Myocyte (in vitro differentiated cells): ENCODE measurements around the gene KIRREL2. TPM values are rescaled to one million over a fixed set of nuclear protein-coding genes. Genes with fewer than 3 reads are reported as not detected.
A peak's percentile ranks its signal among the peaks of the same experiment; 100 is the strongest.
"Not testable (repeated sequence)": the region's sequence is repeated elsewhere in the genome, so short reads cannot be mapped to it uniquely, and the experiment has no call there.

Experiments used
- DNase-seq: peaks from one replicate; pipeline ENCODE4 v3.0.0-alpha.2; 2012; ENCODE audit warnings: low read depth
- polyA plus RNA-seq: library from polyadenylated mRNA; unstranded; fragments of >200 nt; gene quantifications from one replicate; pipeline ENCODE4 v1.2.1, GENCODE V29; 2012; ENCODE audit warnings: missing spikeins
- total RNA-seq: library from RNA; depleted of rRNA; stranded (reverse); fragments of >200 nt; gene quantifications from 2 replicates; pipeline ENCODE4 v1.2.3, GENCODE V29; 2014

Gene KIRREL2
- not detected in 2 replicates for total RNA-seq
- polyA plus RNA-seq, result not detected

DNA sequence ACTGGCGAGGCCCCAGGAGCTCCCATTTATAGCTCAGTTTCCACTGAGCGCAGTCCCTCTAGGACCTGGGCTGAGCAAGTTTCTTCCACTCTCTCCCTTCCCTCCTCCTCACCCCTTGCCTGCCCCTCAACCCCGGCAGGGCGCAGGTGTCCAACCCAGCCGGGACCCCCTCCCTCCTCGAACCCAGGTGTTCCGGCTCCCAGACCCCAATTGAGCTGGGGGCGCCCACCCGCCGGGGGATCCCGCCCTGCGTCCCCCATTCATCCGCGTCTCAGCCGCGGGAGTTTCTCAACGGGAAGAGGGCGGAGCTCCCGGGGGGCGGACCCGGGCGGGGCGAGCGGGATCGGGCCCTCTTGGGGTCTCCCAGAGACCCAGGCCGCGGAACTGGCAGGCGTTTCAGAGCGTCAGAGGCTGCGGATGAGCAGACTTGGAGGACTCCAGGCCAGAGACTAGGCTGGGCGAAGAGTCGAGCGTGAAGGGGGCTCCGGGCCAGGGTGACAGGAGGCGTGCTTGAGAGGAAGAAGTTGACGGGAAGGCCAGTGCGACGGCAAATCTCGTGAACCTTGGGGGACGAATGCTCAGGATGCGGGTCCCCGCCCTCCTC lies at the start of gene KIRREL2:
KIRREL2 (plus strand) TSS at position 366 of the 604 bp plus-strand sequence; CDS start at position 575, 209 bp downstream.
- no peak for DNase-seq

- DNase-seq, result no peak
Observed at GRCh38 chr19:35807633-35808032, 49.1 kb upstream of the KIRREL2 start.

- no peak for DNase-seq
Observed at GRCh38 chr19:35811317-35812219, 45.1 kb upstream of the KIRREL2 start.

DNA sequence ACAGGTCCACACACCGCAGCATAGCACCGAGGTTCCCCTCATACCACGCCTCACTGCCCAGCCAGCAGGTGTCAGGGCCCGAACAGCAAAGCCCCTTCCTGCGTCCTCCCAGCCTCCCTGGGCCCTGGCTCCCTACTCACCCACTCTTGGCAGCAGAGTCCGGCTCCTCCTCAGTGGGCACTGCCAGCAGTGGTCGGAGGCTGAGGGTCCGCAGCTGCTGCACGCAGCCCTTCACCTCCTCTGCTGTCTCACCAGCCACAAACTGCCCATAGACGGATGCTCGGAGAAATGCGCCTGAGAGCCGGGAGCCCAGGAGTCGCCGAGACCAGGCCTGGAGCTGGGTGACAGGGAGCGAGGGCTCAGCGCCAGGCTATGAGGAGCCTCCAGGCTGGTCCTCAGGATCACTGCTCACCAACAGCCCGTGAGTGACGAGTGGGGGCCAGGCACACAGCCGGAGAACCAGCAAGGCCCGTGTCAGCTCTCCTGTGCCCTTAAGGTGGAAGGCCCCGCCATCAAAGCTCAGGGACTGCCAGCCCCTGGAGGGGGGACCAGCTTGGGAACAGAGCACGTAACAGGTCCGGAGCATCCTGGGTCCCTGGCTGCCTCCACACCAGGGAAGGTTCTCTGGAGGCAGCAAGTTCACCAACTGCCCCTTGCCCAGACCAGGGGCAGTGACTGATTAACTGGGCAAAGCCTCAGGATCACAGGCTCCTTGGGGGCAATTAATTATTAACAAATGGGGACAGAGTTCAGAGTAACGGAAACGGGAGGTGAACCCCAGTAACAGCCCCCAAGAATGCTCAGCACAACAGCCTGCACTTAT lies 44.3 kb upstream of the KIRREL2 start, which contains the start of gene PRODH2:
PRODH2 (minus strand) TSS at position 626 of the 823 bp plus-strand sequence; CDS start at position 586, 40 bp downstream.
- DNase-seq, result no peak

DNA sequence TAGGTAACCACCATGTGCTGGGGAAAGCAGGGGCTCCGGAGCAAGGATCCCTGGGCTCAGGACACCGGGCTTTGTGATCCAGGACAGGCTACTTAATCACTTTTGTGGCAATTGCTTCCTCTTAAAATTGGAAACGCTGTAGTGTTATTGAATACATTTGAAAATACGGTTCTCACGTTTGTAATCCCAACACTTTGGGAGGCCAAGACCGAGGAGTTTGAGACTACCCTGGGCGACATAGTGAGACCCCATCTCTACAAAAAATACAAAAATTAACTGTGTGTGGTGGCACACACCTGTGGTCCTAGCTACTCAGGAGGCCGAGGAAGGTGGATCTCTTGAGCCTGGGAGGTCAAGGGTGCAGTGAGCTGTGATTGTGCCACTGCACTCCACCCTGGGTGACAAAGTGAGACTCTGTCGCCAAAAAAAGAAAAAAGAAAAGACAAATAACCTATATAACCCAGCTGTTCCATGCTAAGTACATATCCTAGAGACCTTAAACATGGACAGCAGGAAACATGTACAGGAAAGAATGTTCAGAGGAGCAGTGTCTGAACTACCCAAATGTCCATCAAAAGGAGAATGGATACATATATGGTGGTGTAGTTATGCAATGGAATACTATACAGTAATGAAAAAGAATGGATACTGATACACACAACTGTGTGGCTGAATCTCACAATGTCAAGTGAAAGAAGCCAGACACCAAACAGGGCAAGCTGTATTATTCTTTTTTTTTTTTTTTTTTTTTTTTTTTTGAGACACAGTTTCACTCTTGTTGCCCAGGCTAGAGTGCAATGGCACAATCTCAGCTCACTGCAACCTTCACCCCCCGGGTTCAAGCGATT lies 43.4 kb upstream of the KIRREL2 start:
- no peak for DNase-seq

- DNase-seq, result no peak
Observed at GRCh38 chr19:35816262-35816661, 40.4 kb upstream of the KIRREL2 start.

GRCh38 chr19:35816846-35817245 lies 39.9 kb upstream of the KIRREL2 start:
- no peak for DNase-seq

DNA sequence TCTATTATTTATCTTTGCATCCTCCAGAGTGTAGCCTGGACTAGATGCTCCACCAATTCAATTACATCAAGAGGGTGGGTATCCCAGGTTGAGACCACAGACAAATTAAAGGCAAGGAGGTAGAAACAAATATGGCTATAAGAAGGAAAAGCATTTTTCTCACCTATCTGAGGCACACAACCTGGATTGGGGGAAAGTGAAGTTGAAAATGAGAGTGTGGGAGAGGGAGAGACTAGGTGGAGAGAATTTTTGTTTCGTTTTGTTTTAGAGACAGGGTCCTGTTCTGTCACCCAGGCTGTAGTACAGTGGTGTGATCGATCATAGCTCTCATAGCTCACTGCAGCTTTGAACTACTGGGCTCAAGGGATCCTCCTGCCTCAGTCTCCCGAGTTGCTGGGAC lies 38.3 kb upstream of the KIRREL2 start:
- no peak for DNase-seq

DNA sequence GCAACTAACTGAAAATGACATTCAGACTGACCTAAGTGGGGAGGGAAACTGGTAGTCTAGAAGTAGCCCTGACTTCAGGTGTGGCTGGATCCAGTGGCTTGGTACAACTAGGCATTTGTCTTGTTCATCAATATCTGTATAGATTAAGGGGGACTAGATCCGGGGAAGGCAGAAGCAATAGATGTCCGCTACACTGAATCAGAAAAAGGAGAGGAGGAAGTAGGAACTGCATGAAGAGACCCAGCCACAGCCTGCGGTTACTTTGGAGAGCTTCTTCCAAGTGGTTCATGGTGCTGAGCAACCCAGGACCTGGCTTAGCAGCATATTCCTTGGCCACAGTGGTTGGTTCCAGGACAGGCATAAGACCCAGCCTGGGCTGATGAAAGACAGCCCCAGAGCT lies 34.1 kb upstream of the KIRREL2 start:
- no peak for DNase-seq

DNA sequence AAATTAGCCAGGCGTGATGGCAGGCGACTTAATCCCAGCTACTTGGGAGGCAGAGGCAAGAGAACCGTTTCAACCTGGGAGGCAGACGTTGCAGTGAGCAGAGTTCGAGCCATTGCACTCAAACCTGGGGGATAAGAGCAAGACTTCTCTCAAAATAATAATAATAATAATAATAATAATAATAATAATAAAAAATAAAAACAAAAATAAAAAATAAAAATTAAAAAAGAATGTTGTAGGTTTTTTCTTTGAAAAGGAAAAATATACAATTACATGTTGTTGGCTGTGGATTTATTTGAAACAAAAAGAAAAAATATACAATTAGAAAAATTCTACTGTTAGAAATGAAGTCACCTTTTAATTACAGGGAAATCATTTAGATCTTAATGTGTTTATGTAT lies 32.6 kb upstream of the KIRREL2 start:
- DNase-seq, result no peak

DNA sequence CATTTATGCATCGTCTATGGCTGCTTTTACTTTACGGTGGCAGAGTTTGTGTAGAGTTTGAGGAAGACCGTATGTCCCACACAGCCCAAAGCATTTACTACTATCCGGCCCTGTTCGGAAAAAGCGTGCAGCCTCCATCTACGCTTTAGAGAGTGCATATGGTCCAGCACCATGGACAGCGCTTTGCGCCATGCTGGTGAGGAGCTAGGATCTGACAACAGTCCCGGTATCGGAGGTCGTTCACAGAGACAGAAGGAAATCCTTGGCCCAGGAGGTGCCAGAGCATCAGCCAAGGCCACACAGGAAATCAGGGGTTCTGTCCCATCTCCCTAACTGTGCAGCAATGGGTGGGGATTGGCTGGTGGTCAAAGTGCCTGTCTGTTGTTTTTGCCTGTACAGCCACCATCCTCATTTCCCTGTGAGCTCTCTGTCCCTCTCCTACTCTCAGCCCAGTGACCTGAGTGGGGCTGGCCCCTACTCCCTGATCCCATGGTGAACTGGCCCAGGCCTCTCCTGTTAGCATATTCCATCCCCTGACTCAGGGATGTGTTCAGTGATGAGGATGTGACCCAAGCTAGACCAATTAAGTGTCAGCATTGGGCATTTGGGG lies 27.9 kb upstream of the KIRREL2 start:
- DNase-seq, result peak; percentile 81

GRCh38 chr19:35830986-35831385 lies 25.7 kb upstream of the KIRREL2 start:
- no peak for DNase-seq

DNA sequence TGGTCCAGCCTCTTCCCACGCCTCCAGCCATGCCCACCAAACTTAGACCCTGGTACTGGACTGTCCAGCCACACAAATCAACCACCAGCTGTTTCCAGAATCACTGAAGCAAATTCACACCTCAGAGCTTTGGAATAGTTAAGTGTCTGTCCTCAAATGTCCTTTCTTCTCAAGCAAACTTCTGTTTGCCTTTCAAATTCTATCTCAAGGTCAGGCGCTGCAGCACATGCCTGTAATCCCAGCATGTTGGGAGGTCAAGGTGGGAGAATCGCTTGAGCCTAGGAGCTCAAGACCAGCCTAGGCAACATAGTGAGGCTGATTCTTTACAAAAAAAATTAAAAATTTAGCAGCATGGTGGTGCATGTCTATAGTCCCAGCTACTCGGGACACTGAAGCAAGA lies 24.7 kb upstream of the KIRREL2 start:
- no peak for DNase-seq

GRCh38 chr19:35833972-35834371 lies 22.7 kb upstream of the KIRREL2 start:
- DNase-seq, result no peak

DNA sequence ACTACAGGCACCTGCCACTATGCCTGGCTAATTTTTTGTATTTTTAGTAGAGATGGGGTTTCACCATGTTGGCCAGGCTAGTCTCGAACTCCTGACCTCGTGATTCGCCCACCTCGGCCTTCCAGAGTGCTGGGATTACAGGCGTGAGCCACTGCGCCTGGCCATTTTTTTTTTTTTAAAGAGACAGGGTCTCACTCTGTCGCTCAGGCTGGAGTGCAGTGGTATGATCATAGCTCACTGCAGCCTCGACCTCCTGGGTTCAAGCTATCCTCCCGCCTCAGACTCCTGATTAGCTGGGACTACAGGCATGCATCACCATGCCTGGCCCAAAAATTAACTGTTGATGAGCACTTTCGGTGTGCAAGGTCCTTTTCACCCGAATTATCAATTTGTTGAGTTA lies 20.6 kb upstream of the KIRREL2 start:
- DNase-seq, result not testable (repeated sequence)

DNA sequence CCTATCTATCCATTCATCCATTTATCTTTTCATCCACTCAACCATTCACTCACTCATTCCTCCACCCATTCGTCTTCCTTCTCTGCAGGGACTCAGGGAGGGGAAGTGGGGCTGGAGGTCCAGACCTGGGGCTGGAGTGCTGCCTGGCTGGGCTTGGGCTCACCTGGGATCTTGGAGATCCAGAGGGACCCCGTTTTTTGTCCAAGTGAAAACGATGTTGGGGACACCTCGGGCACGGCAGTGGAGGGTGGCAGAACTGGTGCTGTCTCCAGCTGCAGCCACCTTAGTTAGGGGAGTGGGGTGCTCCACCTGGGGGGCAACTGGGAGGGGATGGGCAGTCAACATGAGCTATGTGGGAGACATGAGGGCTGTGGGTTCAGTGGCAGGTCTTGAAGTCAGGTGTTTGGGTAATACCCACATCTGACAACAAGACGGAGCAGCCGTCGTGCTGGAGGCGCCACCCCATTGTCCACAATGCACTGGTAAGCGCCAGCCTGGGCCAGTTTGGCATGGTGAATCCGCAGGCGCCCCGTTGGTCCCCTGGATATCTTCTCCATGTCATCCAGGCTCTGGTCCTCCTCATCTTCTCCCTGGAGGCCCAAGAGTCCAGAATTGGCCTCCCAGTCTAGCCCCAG lies 14.6 kb upstream of the KIRREL2 start:
- no peak for DNase-seq

- no peak for DNase-seq
Observed at GRCh38 chr19:35842666-35843272, 13.9 kb upstream of the KIRREL2 start.

GRCh38 chr19:35843676-35844481 lies 12.8 kb upstream of the KIRREL2 start:
- no peak for DNase-seq
